NOMO-1 (cell line): Measurements from ENCODE around the gene SLFNL1.
A peak's percentile ranks its signal among the peaks of the same experiment; 100 is the strongest.

Experiments
- DNase-seq, 2 experiments: peaks; one replicate each; lab custom pipeline; 2025; ENCODE audit not compliant: unreplicated experiment in 2 of 2; lab: John Stamatoyannopoulos, UW

Gene SLFNL1

GRCh38 chr1:41021526-41022308 is at the start of gene SLFNL1:
SLFNL1 (minus strand) TSS chr1:41021725; CDS start chr1:41020660, 1,065 bp downstream.
- no peak for DNase-seq

GRCh38 chr1:41056907-41057306 is 35.4 kb upstream of the SLFNL1 start:
- DNase-seq, result no peak

- DNase-seq, result peak; percentile 67 to 88
These were observed 31.8 kb upstream of the SLFNL1 start for GRCh38 chr1:41053316-41053715.

GRCh38 chr1:41051022-41051421 is 29.5 kb upstream of the SLFNL1 start:
- DNase-seq, result no peak

GRCh38 chr1:41048540-41048939 is 27.0 kb upstream of the SLFNL1 start:
- no peak for DNase-seq

- no peak for DNase-seq
These were observed 24.8 kb upstream of the SLFNL1 start for GRCh38 chr1:41046347-41046775.

GRCh38 chr1:41045740-41046139 is 24.2 kb upstream of the SLFNL1 start:
- no peak for DNase-seq

GRCh38 chr1:41044187-41044586 is 22.7 kb upstream of the SLFNL1 start:
- no peak for DNase-seq

- DNase-seq, result no peak
These were observed 20.2 kb upstream of the SLFNL1 start for GRCh38 chr1:41041614-41042270.

- no peak for DNase-seq
These were observed 16.6 kb upstream of the SLFNL1 start for GRCh38 chr1:41038110-41038509.

- DNase-seq, result no peak
These were observed 15.8 kb upstream of the SLFNL1 start for GRCh38 chr1:41037116-41037903.

GRCh38 chr1:41033272-41033671 is 11.7 kb upstream of the SLFNL1 start:
- no peak for DNase-seq

GRCh38 chr1:41032147-41032546 is 10.6 kb upstream of the SLFNL1 start:
- DNase-seq, result no peak

GRCh38 chr1:41030872-41031616 is 9.5 kb upstream of the SLFNL1 start:
- DNase-seq, result no peak

GRCh38 chr1:41028034-41028642 is 6.6 kb upstream of the SLFNL1 start:
- no peak for DNase-seq

- DNase-seq, result no peak
These were observed 4.7 kb upstream of the SLFNL1 start for GRCh38 chr1:41025979-41026819.

GRCh38 chr1:41024953-41025352 is 3.4 kb upstream of the SLFNL1 start:
- DNase-seq, result no peak

- DNase-seq, result no peak
These were observed 1.9 kb upstream of the SLFNL1 start for GRCh38 chr1:41023279-41023990.

- DNase-seq, result no peak
These were observed 899 bp upstream of the SLFNL1 start for GRCh38 chr1:41022424-41022823.
